Measurements from ENCODE around the gene C1orf159.
A peak's percentile ranks its signal among the peaks of the same experiment; 100 is the strongest.
"Not testable (repeated sequence)": the region's sequence is repeated elsewhere in the genome, so short reads cannot be mapped to it uniquely, and the experiment has no call there.

C1orf159 gene

DNA sequence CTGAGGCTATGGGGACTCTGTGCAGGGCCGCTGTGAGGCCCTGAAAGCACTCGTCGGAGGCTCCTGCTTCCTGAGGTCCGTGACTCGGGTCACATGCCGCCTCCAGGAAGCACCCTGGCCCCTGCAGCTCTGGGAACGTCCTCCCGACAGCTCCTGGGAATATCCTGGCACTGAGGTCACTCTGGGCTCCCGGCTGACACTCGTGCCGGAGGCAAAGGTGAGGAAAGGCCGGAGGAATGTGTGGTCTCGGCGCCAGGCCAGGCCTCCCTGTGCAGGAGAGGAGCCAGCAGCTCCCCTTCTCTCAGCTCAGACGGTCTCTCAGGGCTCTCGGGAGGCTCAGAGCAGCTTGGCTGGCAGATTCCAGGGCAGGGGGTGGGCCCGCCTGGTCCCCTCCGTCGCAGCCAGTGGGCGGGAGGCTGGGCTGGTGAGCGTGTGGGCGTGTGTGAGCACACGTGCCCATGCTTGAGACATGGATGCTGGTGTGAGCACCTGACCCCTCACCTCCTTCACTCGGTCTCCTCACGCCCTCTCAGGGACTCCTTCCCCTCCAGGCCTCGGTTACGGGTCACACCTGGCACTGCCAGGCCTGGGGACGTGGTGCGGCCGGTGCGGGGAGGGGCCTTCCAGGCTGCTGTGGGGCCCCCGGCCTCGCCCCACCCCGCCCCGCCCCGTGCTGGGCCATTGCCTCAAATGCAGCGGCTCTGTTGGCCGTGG is 36.3 kb downstream of the C1orf159 start:
- peak; percentile 22 for DNase-seq

GRCh38 chr1:1077396-1077795 is 38.5 kb downstream of the C1orf159 start:
- DNase-seq = not testable (repeated sequence)

DNA sequence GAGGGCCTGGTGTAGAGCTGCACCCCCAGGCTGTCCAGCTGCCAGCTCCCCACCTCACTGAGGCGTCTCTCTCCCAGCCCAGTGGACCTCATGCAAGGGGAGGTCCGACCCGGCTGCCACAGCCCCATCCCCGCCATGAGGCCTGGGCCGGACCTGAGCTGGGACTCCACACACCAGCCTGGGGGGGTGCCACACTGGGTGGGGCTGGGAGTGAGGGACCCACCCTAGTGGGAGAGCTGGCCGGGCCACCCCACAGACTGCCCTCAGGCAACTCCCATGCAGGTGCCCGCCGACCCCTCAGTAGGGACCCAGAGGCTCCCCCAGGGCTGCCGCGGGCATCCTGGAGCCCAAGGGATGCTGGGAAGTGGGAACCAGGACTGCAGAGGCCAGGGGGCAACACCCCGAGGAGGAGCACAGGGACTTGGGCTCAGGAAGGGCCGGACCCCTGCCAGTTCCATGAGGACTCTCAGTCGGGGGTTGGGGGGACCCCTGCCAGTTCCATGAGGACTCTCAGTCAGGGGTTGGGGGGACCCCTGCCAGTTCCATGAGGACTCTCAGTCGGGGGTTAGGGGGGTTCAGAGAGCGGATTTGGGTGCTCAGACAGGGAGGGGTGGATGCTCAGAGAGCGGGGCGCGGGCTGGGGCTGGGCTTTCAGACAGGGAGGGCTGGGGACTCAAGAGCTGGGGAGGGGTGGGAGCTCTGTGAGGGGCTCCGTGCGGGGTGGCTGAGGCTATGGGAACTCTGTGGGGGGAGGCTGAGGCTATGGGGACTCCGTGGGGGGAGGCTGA is 40.5 kb downstream of the C1orf159 start:
- DNase-seq = no peak

DNA sequence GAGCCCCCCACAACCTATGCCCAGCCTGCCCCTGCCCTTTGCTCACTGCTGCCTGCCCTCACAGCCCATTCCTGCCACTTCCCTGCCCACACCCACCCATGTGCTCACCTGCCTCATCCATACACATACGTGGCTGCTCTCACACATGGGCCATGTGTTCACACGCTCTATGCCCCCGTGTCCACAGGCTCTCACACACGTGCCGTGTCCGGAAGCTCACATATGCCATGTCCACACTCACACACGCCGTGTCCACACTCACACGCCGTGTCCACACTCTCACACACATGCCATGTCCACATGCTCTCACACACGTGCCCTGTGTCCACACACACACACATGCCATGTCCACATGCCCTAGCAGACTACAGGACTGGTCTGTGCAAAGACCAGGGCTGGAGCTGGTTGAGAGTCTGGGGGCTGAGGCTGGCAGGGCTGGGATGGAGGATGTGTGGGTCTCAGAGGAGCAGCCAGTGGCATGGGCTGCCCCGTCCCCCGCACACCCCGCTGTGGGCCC is 41.2 kb downstream of the C1orf159 start:
- DNase-seq = no peak

DNA sequence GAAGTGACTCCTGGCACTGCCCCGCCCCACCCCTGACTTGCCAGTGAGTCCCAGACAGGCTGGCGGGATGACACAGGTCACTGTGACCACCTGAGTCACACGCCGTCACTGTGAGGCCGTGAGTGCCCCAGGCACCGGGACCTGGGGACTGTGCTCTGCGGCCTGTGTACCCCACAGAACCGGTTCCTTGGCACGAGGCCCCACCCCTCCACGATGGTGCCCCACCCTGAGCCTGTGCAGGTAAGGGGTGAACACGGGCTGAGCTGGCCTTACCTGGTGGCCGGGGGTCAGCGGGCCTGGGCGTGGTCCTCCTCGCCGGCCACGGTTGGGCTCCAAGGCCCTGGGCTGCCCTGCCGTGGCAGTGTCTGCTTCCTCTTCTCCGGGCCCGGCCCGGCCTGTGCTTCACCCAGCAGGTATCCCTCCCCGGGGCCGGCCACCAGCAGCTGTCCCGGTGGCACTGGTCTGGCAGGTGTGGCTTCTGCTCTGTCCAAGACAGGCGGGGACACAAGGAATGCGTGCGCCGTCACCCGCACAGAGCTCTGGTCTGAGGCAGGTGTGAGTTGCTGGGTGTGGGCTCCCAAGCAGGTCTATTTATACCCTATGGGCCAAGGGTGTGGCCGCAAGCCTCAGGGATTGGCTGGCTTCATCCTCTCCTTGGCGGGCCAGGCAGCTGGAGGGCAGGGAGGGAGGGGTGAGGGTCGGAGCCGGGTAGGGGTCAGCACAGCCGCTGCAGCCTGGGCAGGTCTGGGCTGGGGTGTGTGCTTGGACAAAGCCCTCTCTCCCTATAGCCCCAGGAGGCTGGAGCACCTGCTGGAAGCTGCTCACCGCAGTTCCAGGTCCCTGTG is 41.9 kb downstream of the C1orf159 start, which contains the start of gene RNF223:
Gene RNF223, minus strand, starts transcription at position 564 of the 845 bp plus-strand sequence. CDS start 1,740 bp downstream, outside the sequence.
- DNase-seq = no peak

DNA sequence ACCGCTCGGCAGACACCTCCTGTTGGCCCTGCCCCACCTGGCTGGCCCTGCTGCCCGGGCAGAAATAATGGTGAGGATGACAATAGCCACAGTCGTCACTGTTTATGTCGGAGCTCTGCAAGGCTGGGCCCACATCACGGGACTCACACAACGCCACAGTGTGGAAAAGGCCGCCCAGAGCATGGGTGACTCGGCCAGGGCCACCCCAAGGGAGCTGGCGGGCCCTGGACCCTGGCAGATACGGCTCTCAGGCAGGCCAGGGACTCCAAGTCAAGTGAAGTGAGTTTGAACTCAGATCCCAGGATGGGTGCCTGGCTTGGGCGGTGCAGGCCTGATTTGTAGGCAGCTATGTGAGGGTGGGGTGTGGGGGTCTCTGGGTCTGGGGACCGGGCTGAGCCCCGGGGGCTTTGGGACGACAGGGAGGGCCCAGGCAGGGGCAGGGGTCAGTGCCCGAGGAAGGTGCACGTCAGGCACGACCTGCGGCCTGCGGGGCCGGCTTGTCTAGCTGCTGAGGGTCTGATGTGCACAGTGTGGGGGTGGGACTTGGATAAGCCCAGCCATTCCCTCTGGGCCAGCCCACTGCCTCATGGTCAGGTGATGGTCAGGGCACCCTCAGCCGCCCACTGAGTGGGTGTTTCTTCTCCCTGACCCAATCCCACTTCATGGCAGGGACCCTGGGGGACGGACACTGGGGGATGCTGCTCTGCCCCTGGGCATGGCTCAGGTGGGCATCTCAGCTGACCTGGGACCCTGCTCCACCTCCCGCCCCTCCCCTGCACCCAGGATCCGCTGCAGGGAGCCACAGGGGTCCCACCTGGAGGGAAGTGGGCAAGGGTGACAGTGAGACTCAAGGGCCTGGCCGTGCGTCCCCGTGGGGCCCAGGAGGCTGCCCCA is 42.8 kb downstream of the C1orf159 start:
- no peak for DNase-seq

DNA sequence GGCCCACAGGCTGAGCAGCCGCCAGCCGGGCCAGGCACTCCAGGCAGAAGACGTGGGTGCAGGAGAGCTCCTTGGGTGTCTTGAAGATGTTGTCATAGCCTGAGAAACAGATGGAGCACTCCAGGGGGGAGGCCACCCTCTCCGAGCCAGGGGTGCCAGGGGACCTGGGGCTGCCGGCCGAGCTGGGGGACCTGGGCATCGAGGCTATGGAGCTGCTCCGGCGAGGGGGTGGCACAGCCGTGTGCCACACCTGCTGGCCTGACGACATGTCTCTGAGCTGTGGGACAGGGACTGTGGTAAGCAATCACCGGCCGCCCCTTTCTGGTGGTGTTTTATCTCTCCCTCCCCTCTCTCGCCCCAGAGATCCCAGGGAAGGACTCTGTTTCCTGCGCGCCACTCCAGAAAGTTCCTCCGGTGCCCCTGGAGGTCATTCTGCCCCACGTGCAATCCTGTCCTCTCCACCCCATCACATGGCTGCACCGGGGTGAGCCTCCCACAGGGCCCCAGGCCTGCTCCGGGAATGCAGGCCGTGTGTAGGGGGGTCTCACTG is 43.5 kb downstream of the C1orf159 start:
- DNase-seq = no peak

DNA sequence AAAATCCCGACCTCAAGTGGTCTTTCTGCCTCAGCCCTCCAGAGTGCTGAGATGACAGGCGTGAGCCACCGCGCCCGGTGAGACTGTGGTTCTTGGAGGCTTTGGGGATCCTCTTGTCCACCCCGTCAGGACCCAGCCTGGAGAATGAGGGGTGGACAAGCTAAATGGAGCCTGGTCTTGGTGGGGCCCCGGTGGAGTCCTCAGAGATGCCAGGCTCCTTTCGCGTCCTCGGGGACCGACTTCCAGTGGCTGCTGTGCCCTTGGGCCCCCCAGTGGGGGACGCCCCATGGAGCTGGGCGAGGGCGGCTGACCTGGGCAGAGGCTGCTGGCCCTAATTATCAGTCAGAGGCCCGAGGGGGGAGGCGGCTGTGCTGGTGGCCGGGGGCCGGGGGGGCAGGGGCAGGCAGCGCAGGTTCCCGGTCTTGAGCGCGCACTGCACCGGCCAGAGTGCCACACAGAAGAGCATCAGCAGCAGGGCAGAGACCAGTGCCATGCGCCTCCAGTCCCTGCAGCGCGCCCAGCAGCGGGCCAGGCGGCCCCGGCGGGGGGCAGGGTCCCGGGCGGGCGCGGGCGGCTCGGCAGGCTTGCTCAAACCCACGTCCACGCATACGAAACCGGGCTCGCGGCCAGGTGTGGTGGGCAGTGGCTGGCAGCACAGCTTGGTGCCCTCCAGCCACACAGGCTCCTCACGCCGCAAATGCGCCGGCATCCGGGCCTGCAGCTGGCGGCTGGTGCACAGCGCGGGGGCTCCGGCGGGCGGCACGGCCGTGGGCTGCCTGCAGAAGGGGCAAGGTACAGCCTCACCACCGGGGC is 44.2 kb downstream of the C1orf159 start:
- no peak for DNase-seq

GRCh38 chr1:1069711-1070676 is 45.9 kb downstream of the C1orf159 start:
- DNase-seq = peak; percentile 29

DNA sequence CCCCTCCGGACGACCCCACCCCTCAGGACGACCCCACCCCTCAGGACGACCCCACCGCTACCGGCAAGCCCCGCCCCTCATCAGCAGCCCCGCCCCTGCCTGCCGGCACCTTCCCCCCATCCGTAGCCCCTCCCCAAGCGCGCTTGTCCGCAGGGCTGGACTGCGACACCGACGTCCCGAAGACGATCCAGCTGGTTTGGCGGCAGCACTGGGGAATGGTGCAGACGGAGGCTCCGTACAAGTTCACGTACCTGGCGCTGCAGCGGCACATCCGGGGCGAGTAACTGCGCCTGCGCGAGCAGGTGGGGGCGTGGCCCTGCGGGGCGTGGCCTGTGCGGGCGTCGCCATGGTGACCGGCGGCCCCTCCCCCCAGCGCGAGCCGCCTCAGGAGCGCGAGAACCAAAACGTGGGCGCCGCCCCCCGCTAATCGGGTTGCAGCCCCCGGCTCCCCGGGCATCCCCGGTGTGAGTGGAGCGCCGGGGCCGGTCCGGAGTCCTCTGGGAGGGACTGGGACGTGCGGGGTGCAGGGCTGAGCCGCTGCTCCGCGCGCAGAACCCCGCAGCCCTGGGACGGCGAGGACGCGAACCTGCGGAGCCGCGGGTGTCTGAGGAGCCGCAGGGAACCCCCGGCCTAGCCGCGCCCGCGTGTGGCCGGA is 46.7 kb downstream of the C1orf159 start:
- peak; percentile 85 for DNase-seq

- DNase-seq = peak; percentile 77
Measured at GRCh38 chr1:1068517-1069055, 47.3 kb downstream of the C1orf159 start.

GRCh38 chr1:1067860-1068516 is 47.9 kb downstream of the C1orf159 start:
- no peak for DNase-seq

GRCh38 chr1:1067284-1067859 is 48.5 kb downstream of the C1orf159 start:
- no peak for DNase-seq

GRCh38 chr1:1066403-1067283 is 49.2 kb downstream of the C1orf159 start:
- no peak for DNase-seq

DNA sequence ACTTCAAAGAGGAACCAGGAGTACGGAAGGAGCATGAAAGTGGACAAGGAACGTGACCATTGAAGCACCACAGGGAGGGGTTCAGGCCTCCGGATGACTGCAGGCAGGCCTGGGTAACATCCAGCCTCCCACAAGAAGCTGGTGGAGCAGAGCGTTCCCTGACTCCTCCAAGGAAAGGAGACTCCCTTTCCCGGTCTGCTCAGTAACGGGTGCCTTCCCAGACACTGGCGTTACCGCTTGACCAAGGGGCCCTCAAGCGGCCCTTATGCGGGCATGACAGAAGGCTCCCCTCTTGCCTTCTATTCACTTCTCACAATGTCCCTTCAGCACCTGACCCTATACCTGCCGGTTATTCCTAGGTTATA is 50.0 kb downstream of the C1orf159 start:
- not testable (repeated sequence) for DNase-seq

- DNase-seq = no peak
Measured at GRCh38 chr1:1065265-1065939, 50.5 kb downstream of the C1orf159 start.

Data from CD4-positive, alpha-beta T cell treated with Interferon gamma for 1 hour (primary cell).